Mesenchymal stem cell (in vitro differentiated cells and primary cell): ENCODE results near the gene NPM3. TPM values are rescaled to one million over a fixed set of nuclear protein-coding genes. Genes with fewer than 3 reads are reported as not detected.

ENCODE experiments used
- DNase-seq: peaks from one replicate; pipeline ENCODE4 v3.0.0-alpha.2; 2013
- H2AFZ ChIP-seq: one replicate; pipeline ENCODE4 v1.6.1; 2013; ENCODE audit warnings: low read depth, mild to moderate bottlenecking, control low read depth, inconsistent platforms, low read length, moderate library complexity
- H2AK5ac ChIP-seq: 2 replicates; pipeline ENCODE4 v1.6.1; 2013; ENCODE audit warnings: low read length, moderate library complexity, mild to moderate bottlenecking, inconsistent platforms; ENCODE audit not compliant: severe bottlenecking
- H2BK120ac ChIP-seq: one replicate; pipeline ENCODE4 v1.6.1; 2013; ENCODE audit warnings: low read depth, mild to moderate bottlenecking, inconsistent platforms, low read length, moderate library complexity
- H2BK12ac ChIP-seq, 2 experiments: one replicate each; pipeline ENCODE4 v1.6.1; 2013; ENCODE audit warnings: inconsistent platforms in 2 of 2, low read length in 2 of 2, mild to moderate bottlenecking in 2 of 2, moderate library complexity in 2 of 2, control low read depth in 1 of 2
- H2BK15ac ChIP-seq: one replicate; pipeline ENCODE4 v1.6.1; 2013; ENCODE audit warnings: mild to moderate bottlenecking, low read depth, inconsistent platforms; ENCODE audit not compliant: poor library complexity, severe bottlenecking
- H2BK5ac ChIP-seq: 2 replicates; pipeline ENCODE4 v1.6.1; 2013; ENCODE audit warnings: low read depth, mild to moderate bottlenecking, low read length, control low read depth, inconsistent platforms; ENCODE audit not compliant: poor library complexity, severe bottlenecking
- H3K14ac ChIP-seq, 2 experiments: one replicate each; pipeline ENCODE4 v1.6.1; 2013; ENCODE audit warnings: inconsistent platforms in 2 of 2, low read length in 2 of 2, control low read depth in 1 of 2, mild to moderate bottlenecking in 1 of 2, moderate library complexity in 1 of 2
- H3K18ac ChIP-seq, 2 experiments: one replicate each; pipeline ENCODE4 v1.6.1; 2013; ENCODE audit warnings: inconsistent platforms in 2 of 2, low read length in 2 of 2, control low read depth in 1 of 2, low read depth in 1 of 2, mild to moderate bottlenecking in 1 of 2
- H3K23ac ChIP-seq, 2 experiments: one replicate each; pipeline ENCODE4 v1.6.1; 2013; ENCODE audit warnings: inconsistent platforms in 2 of 2, low read length in 2 of 2, mild to moderate bottlenecking in 2 of 2, moderate library complexity in 2 of 2, control low read depth in 1 of 2
- H3K27ac ChIP-seq: 2 replicates; pipeline ENCODE4 v1.5.1; 2013; ENCODE audit warnings: mild to moderate bottlenecking, moderate library complexity, low read length, control low read depth, inconsistent platforms; ENCODE audit not compliant: poor library complexity, severe bottlenecking
- H3K27me3 ChIP-seq, 2 experiments: 2 replicates each; pipeline versions ENCODE4 v1.6.1 to v1.7.0; 2013; ENCODE audit warnings: low read length in 2 of 2, mild to moderate bottlenecking in 2 of 2, moderate library complexity in 2 of 2, control low read depth in 1 of 2, inconsistent platforms in 1 of 2; ENCODE audit not compliant: control insufficient read depth in 1 of 2, insufficient read depth in 1 of 2
- H3K36me3 ChIP-seq, 2 experiments: 2 replicates each; pipeline versions ENCODE4 v1.6.1 to v1.7.0; 2013; ENCODE audit warnings: low read length in 2 of 2, control low read depth in 1 of 2, inconsistent platforms in 1 of 2, low read depth in 1 of 2, mild to moderate bottlenecking in 1 of 2; ENCODE audit not compliant: insufficient read depth in 2 of 2, control insufficient read depth in 1 of 2
- H3K4ac ChIP-seq, 2 experiments: one replicate each; pipeline ENCODE4 v1.6.1; 2013; ENCODE audit warnings: inconsistent platforms in 2 of 2, low read length in 2 of 2, mild to moderate bottlenecking in 2 of 2, moderate library complexity in 2 of 2, control low read depth in 1 of 2, low read depth in 1 of 2
- H3K4me1 ChIP-seq: 2 replicates; pipeline ENCODE4 v1.6.1; 2013; ENCODE audit warnings: low read depth, low read length, control low read depth; ENCODE audit not compliant: control insufficient read depth, insufficient read depth
- H3K4me2 ChIP-seq: 2 replicates; pipeline ENCODE4 v1.6.1; 2013; ENCODE audit warnings: low read length, mild to moderate bottlenecking, inconsistent platforms; ENCODE audit not compliant: poor library complexity, severe bottlenecking
- H3K4me3 ChIP-seq, 2 experiments: 2 replicates each; pipeline versions ENCODE4 v1.5.1 to v1.7.0; 2013; ENCODE audit warnings: low read length in 2 of 2, mild to moderate bottlenecking in 2 of 2, control low read depth in 1 of 2, low read depth in 1 of 2; ENCODE audit not compliant: insufficient read depth in 1 of 2
- H3K79me1 ChIP-seq: replicated peaks from 2 replicates; pipeline ENCODE4 v1.6.1; 2013; ENCODE audit warnings: mild to moderate bottlenecking, control low read depth, low read length, inconsistent platforms; ENCODE audit not compliant: poor library complexity, severe bottlenecking
- H3K9ac ChIP-seq: 2 replicates; pipeline ENCODE4 v1.7.0; 2013; ENCODE audit warnings: mild to moderate bottlenecking, low read length, moderate library complexity
- H3K9me3 ChIP-seq: 2 replicates; pipeline ENCODE4 v1.7.0; 2013; ENCODE audit warnings: mild to moderate bottlenecking, low read length; ENCODE audit not compliant: control insufficient read depth
- H4K8ac ChIP-seq: one replicate; pipeline ENCODE4 v1.6.1; 2013; ENCODE audit warnings: inconsistent platforms, mild to moderate bottlenecking, low read length, moderate library complexity
- H4K91ac ChIP-seq: one replicate; pipeline ENCODE4 v1.6.1; 2013; ENCODE audit warnings: mild to moderate bottlenecking, low read length, inconsistent platforms
- WGBS: methylation state at CpG from one replicate; pipeline ENCODE4 v1.1.7; 2013; ENCODE audit warnings: mixed read lengths; 5-methylcytosine and 5-hydroxymethylcytosine counted together
- polyA plus RNA-seq, 2 experiments: library from polyadenylated mRNA; stranded (reverse); fragments of 200-250 nt; gene quantifications; one replicate each; pipeline ENCODE4 v1.2.3, GENCODE V29; 2013

The NPM3 gene
- 35.4 TPM for polyA plus RNA-seq (2013, experiment 1 of 2)
- 33.5 TPM for polyA plus RNA-seq (2013, experiment 2 of 2)

DNA sequence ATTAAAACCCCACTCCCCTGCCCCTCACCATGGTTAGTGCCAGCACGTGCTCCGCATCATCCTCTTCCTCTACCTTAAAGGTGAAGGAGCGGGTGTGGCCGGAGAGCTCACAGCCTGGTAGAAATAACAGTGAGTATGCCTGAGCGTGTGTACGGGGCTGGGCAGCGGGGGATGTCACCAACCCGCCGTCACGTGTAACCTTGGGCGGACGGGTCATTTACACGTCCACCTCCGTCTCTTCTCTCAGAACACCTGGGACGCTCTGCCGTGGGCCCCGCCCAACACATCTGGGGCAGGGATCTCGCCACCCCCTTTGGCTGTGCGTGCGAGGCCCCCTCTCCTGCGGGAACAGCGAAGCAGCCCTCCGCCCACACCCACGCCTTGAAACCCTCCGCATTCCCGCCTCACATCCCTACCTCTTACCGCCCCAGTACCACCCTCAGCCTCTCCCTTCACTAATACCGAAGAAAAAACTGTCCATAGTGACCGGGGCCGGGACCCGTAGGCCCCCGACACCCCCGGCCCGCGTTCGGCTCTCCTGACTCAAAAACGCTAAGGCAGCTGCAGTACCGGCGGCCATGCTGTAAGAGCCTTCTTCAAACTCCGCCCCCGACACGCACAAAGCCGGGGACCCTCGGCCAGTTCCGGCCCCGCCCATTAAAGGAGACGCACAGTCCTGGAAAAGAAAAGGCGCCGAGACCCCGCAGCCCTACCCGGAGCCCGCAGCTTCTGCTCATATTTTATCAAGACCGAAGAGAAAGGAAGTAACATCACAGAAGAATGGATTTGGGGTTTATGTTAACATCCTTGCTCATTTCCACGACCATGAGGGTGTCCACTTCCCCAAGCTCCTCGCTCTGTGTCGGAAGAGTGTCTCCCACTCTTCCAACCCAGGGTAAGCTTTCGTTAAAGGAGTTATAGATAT lies at the start of gene NPM3:
TSS of gene NPM3 (minus strand) at position 636 of the 925 bp plus-strand sequence. CDS start at position 580, 56 bp downstream.
- peak within 1 kb of the TSS in 1 of 2 experiments; percentile 59 for H3K4ac ChIP-seq
- peak within 1 kb of the TSS; percentile 11 for H3K27ac ChIP-seq
- H3K4me2 ChIP-seq: peak within 1 kb of the TSS; percentile 62
- H3K23ac ChIP-seq: no peak within 1 kb of the TSS
- no peaks in the 10 kb centered on the region for H3K9me3 ChIP-seq
- H3K4me1 ChIP-seq: peaks cover 37% of the 10 kb centered on the region
- under 1% methylated on average over 41 of the region's 57 CpGs for WGBS
- no peak within 1 kb of the TSS for H2BK12ac ChIP-seq
- peak within 1 kb of the TSS; percentile 95 for H3K9ac ChIP-seq
- H2BK120ac ChIP-seq: no peak within 1 kb of the TSS
- DNase-seq: peak; percentile 83
- peaks cover 9 to 17% of the 10 kb centered on the region in 2 experiments for H3K27me3 ChIP-seq
- H3K14ac ChIP-seq: peak within 1 kb of the TSS in 1 of 2 experiments; percentile 18
- H3K36me3 ChIP-seq: peaks cover 33 to 47% of the 10 kb centered on the region in 2 experiments
- no peak within 1 kb of the TSS for H2BK15ac ChIP-seq
- no peak within 1 kb of the TSS for H2AK5ac ChIP-seq
- H2AFZ ChIP-seq: peak within 1 kb of the TSS; percentile 49
- H2BK5ac ChIP-seq: no peak within 1 kb of the TSS
- peak within 1 kb of the TSS; percentile 69 for H4K8ac ChIP-seq
- peak within 1 kb of the TSS; percentile 57 to 95 for H3K4me3 ChIP-seq
- no peak within 1 kb of the TSS for H4K91ac ChIP-seq
- peak within 1 kb of the TSS; percentile 7 to 23 for H3K18ac ChIP-seq
- H3K79me1 ChIP-seq: peaks cover 15% of the 10 kb centered on the region

DNA sequence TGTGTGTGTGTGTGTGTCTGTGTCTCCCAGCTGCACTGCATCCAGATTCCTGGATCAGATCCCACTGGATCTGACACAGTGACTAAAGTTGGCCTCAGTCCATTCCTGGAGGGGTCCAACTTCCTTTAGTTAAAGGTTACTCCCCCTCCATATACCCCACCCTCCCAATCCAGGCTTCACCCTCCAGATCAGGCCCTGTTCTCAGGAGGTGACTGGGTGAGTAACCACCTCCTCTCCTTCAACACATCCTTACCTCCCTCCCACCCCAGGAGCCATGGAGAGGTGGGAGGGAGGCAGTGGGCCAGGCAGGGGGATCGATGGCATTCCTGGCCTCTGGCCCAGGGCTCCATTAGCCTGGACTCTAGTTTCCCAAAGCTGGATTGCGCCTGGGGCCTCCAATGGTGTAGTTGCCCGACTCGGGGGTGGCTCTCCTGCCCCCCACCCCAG lies 49.1 kb upstream of the NPM3 start:
- DNase-seq: no peak
- WGBS: 97% methylated on average over 4 of the region's 4 CpGs
- no peaks in the 10 kb centered on the region for H3K27me3 ChIP-seq
- peaks cover 7% of the 10 kb centered on the region for H3K79me1 ChIP-seq
- no peak overlapping the region for H3K23ac ChIP-seq
- no peak overlapping the region for H3K4me2 ChIP-seq
- no peak overlapping the region for H2AFZ ChIP-seq
- H2AK5ac ChIP-seq: no peak overlapping the region
- no peak overlapping the region for H3K9ac ChIP-seq
- no peak overlapping the region for H2BK15ac ChIP-seq
- H3K27ac ChIP-seq: no peak overlapping the region
- H3K9me3 ChIP-seq: no peaks in the 10 kb centered on the region
- H4K8ac ChIP-seq: peak overlapping the region; percentile 25
- H2BK12ac ChIP-seq: no peak overlapping the region
- no peak overlapping the region for H3K18ac ChIP-seq
- no peak overlapping the region for H3K4ac ChIP-seq
- H2BK120ac ChIP-seq: no peak overlapping the region
- H3K4me1 ChIP-seq: peaks cover 18% of the 10 kb centered on the region
- no peak overlapping the region for H3K4me3 ChIP-seq
- no peak overlapping the region for H4K91ac ChIP-seq
- H2BK5ac ChIP-seq: no peak overlapping the region
- peaks cover 6 to 19% of the 10 kb centered on the region in 2 experiments for H3K36me3 ChIP-seq
- H3K14ac ChIP-seq: no peak overlapping the region

- Histone ChIP-seq H3K9me3 (no peaks in the 10 kb centered on the region), H3K4me2 (peak overlapping the region; percentile 92), H3K36me3 (peaks cover 10 to 25% of the 10 kb centered on the region in 2 experiments), H2BK120ac (no peak overlapping the region), H3K4me1 (peaks cover 18% of the 10 kb centered on the region), H3K23ac (no peak overlapping the region), H3K4me3 (peak overlapping the region in 1 of 2 experiments; percentile 74), H2BK5ac (no peak overlapping the region), H3K4ac (peak overlapping the region in 1 of 2 experiments; percentile 3), H4K91ac (peak overlapping the region; percentile 45), H2AK5ac (no peak overlapping the region), H3K14ac (peak overlapping the region in 1 of 2 experiments; percentile 46), H2AFZ (no peak overlapping the region), H4K8ac (peak overlapping the region; percentile 91), H3K27me3 (no peaks in the 10 kb centered on the region), H3K27ac (no peak overlapping the region), H3K79me1 (peaks cover 7% of the 10 kb centered on the region), H3K18ac (peak overlapping the region; percentile 4 to 58), H2BK12ac (peak overlapping the region; percentile 35 to 48), H2BK15ac (no peak overlapping the region), H3K9ac (peak overlapping the region; percentile 79)
- no peak for DNase-seq
- whole genome bisulfite sequencing: 80% methylated on average over 8 of the region's 9 CpGs
Observed at GRCh38 chr10:101831169-101831811, 48.0 kb upstream of the NPM3 start.
